ENCODE data around the gene HCST.

- no peak for TF ChIP-seq TAF1 (CRISPR knock-in tag; IDR thresholded peaks at IDR 0.05)
- TF ChIP-seq KDM5B (CRISPR knock-in tag; IDR thresholded peaks at IDR 0.05; ENCODE audit: borderline replicate concordance): no peak
- TF ChIP-seq POLR2AphosphoS5 (IDR thresholded peaks at IDR 0.05; ENCODE audit: low read depth, low read length): no peak
- TF ChIP-seq ZFP1 (CRISPR knock-in tag; IDR thresholded peaks at IDR 0.05): no peak
- TF ChIP-seq CREB3 (CRISPR knock-in tag; IDR thresholded peaks at IDR 0.05): no peak
- no peak for TF ChIP-seq ZNF30 (CRISPR knock-in tag; IDR thresholded peaks at IDR 0.05)
- TF ChIP-seq HMGA1 (CRISPR knock-in tag; conservative IDR thresholded peaks at IDR 0.05): no peak
- no peak for TF ChIP-seq ZNF773 (CRISPR knock-in tag; IDR thresholded peaks at IDR 0.05; ENCODE audit: borderline replicate concordance)
- no peak for TF ChIP-seq ZNF143 (CRISPR knock-in tag; IDR thresholded peaks at IDR 0.05)
- no peak for TF ChIP-seq BCLAF1 (IDR thresholded peaks at IDR 0.05)
- no peak for TF ChIP-seq MAX (IDR thresholded peaks at IDR 0.05)
- TF ChIP-seq JUND (CRISPR knock-in tag; IDR thresholded peaks at IDR 0.05): no peak
- no peak for TF ChIP-seq MXI1 (IDR thresholded peaks at IDR 0.05; ENCODE audit: borderline replicate concordance, low read depth, low read length)
- no peak for TF ChIP-seq ZNF274 (CRISPR knock-in tag; IDR thresholded peaks at IDR 0.05)
Observed at GRCh38 chr19:35945121-35945790, 42.9 kb downstream of the HCST start.
